ENCODE measurements around the gene GRK6.

GRK6 gene

DNA sequence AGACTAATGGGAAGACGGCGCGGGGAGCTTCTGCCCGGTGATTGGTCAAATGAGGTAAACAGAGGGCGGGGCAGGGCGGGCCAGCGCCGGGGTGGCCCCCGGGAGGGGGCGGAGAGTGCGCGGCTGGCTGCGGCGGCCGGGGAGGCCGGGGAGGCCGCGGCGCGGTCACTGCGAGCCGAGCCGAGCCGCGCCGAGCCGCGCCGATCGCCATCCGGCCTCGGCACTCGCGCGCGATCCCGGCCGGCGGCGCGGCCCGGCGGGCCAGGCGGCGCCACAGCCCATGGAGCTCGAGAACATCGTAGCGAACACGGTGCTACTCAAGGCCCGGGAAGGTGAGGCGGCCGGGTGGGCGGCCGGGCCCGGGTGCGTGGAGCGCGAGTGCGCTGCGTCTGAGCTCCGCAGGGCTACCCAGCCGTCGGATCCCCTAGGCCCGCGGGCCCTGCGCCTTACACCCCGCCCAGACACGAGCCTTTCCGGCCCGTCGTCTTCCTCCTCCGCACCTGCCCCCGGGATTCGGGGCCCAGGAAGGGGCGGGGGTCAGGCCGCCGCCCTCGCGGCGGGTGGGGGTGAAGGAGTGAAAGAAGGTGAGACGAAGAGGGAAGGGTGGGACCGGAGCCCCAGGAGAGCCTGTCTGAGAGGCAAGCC, at the start of gene GRK6:
GRK6 (plus strand) TSS at position 111 of the 645 bp plus-strand sequence; CDS start at position 281, 170 bp downstream.
- no peak for FAIRE-seq

DNA sequence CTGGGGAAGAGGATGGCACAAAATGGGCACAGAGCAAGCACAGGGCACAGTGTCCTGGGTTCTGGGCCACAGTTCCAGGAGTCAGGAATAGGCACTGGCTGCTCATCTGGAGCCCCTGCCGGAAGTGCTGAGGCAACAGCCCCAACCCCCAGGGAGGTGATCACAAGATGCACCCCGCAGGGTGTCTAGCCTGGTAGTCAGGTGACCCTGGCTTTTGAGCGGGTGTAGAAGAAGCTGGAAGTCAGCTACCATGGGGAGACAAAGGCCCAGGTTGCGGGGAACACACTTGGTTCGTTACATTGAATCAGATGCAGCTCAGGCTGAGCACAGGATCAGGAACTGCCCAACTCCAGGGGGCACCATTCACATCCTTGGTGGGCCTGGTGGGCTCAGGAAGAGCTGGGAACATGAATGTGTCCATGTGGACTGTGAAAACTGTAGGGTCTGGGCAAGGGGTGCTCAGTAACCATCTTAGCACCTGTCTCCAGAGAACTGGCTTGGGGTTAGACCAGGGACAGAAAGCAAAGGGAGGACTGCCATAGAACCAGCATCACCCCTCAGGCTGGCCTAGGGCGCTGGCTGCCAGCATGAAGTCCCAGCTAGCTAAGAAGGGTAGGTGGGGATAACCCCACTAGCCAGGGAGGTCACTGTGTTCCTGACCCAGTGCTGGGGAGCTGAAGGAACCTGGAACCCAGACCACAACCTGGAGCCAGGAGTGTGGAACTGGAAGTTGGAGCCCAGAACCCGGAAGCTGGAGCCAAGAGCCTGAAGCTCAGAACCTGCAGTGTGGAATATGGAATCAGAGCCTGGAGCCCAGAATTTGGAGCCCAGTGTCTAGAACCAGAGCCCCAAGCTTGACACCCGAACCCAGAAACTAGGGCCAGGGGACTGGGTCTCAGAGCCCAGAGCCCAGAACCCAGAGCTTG, 48.4 kb upstream of the GRK6 start:
- FAIRE-seq: no peak

DNA sequence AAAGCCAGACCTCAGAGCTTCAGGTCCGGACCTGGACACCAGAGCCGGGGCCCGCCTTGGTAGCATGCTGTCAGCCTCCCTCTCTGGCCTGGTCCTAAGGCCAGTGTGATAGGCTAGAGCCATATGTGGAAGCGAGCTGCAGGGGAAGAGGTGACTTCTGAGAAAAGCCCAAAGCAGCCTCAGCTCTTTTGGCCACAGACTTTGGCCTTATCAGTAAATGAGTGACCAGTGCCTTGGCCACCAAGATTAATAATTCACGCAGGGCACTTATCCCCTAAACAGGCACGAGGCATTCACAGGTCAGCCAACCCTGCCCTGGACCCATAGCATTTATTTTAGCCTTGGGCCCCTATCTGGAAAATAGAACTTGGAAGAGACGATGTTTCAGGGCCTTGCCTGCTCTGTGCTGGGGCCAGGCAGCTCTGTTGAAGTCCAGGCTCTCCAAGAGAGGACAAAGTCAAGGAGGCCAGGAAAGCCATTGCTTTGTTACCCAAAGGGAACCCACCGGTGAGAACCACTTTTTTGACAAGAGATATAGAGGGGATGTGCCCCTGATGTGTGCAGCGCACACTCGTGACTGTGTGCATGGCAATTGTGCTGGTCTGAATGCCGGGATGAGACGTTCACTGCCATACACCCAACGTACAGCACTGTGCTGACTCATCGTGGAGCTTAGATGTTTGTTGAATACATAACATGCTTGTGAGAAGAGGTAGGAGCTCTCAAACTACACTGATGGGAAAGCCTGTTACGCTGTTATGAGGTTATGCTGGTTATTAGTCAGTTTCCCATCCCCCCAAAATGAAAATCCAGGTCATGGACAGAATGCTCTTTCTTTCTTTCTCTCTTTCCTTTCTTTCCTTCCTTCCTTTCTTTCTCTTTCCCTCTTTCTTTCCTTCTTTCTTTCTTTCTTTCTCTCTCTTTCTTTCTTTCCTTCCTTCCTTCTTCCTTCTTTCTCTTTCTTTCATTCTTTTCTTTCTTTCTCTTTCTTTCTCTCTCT, 47.3 kb upstream of the GRK6 start:
- no peak for FAIRE-seq

DNA sequence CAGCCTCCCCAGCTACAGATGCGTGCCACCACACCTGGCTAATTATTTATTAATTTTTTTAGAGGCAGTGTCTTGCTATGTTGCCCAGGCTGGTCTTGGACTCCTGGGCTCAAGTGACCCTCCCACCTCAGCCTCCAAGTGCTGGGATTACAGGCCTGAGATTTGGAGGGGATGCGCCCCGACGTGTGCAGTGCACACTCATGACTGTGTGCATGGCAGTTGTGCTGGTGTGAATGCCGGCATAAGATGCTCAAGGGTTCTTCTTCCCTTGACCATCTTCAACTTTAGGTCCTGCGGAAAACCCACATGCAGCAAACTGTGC, 45.7 kb upstream of the GRK6 start:
- FAIRE-seq: no peak

DNA sequence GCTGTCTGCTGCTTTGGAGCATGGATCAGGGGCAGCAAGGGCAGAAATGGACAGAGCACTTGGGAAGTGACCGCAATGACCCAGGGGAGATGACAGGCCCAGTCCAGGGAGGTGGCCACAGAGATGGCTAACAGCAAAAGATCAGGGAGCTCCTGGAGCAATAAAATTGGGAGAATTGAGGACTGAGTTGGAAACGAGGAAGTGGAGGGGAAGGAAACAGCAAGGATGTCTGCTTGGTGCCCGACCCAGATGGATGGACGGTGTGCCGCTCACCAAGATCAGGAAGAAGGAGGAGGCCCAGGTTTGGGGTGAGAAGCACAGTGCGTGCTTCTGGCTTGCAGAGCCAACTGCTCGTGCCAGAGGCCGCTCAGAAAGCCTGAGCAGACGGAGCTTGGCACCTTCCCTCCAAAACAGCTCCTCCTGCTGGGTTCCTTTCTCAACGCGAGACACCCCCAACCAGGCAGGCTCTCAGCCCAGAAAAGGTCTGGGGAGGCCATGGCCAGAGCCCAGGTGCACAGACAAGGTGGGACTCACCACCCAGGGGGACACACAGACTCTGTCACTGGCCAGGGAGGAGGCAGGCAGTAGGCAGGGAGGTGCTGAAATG, 44.0 kb upstream of the GRK6 start:
- no peak for FAIRE-seq

DNA sequence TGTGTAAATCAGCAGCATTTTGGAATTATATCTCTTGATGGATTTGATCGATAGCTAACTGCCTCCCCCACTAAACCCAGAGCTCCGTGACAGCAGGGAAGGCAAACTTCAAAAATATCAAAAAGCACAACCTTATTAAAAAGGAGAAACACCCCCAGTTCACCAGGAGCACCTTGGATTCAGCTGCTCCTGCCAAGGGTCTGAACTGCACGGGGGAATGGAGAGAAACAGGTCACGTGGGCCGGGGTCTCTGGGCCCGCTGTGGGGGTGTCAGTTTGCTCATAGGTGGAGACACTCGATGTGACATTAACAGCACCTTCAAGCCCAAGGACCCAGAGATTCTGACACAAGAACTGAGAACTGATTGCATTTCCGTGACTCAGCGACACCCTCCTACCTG, 43.3 kb upstream of the GRK6 start:
- FAIRE-seq: no peak

DNA sequence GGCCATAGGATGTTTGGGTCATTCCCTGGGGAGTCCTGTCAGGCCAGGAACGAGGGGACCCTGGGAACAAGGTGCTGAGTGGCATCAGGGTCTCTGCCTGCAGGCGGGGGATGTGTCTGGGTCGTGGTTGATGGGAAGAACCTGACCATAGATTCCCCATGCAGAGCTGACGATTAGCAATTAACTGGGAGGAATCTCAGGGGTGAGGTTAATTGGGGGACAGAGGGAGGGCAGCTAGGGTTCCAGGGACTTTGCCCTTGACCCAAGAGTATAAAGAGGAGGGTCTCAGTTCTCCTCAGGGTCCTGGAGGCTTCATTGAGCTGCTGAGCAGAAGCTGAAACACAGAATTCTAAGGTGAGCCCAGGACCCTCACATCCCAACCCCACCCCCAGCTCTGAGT, 42.3 kb upstream of the GRK6 start, which contains the start of gene SLC34A1:
SLC34A1 (plus strand) TSS at position 301 of the 400 bp plus-strand sequence. CDS start 1,308 bp downstream, outside the sequence.
- FAIRE-seq: no peak

DNA sequence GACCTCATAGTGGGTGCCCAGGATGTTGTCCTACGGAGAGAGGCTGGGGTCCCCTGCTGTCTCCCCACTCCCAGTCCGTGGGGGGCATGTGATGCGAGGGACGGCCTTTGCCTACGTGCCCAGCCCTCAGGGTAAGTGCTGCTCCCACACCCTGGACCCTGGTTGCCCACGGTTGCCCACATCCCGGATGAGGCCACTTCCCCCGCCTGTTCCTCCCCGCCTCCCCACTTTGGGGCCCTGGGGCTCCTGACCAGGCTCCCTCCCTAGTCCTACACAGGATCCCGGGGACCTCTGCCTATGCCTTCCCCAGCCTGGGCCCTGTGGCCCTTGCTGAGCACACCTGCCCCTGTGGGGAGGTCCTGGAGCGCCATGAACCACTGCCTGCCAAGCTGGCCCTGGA, 40.8 kb upstream of the GRK6 start:
- FAIRE-seq: no peak

DNA sequence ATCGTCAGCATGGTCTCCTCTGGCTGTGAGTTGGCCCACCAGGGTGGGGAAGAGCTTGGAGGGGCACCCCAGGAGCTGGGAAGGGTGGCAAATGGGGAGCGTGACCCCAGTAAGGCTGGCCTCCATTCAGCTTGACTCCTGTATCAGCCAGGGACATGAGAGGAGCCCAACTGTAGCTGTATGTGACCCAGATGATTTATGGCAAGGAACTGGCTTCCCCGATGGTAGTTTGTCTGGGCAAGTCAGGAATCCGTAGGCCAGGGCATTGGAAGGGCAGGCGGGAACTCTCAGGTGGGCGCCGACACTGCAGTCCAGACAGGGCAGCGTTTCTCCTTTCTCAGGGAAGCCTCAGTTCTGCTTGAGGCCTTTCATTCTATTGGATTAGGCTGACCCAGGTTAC, 39.9 kb upstream of the GRK6 start:
- FAIRE-seq: no peak

DNA sequence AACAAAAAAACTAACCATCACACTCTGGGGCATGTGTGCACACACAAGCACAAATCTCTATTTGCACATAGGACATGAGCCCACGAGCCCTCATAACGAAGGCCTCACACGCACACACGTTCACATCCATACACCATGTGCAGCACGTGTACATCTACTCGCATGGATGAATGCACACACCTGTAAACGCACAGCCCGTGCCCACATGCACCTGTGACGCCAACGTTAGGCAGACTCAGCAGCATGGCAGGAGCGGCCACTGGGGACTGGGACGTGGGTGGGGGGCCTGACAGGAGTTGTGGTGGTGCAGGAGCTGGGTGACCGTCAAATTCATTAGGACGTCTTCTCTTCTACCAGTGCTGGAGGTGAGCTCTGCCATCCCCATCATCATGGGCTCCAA, 39.1 kb upstream of the GRK6 start:
- FAIRE-seq: no peak

DNA sequence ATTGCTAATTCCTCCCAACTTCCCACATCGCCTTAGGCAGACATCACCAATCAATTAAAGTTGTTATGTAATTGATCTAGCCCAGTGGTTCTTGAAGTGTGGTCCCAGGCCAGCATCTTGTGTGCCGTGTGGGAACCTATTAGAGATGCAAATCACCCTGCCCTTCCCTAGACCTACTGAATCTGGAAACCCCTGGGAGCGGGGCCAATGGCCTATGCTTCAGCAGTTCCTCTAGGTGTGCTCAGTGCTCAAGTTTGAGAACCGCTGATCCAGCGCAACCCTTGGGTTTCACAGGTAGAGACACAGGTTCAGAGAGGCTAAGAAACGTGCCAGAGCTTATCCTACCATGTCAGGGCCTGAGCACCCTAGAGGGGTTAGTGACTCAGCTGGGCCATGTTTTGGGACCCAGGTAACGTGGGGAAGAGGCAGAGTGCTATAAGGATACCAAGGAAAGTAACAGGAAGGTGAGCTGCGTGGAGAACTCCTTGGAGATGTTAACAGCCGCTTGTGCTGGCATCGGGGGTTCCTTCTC, 37.9 kb upstream of the GRK6 start:
- no peak for FAIRE-seq

DNA sequence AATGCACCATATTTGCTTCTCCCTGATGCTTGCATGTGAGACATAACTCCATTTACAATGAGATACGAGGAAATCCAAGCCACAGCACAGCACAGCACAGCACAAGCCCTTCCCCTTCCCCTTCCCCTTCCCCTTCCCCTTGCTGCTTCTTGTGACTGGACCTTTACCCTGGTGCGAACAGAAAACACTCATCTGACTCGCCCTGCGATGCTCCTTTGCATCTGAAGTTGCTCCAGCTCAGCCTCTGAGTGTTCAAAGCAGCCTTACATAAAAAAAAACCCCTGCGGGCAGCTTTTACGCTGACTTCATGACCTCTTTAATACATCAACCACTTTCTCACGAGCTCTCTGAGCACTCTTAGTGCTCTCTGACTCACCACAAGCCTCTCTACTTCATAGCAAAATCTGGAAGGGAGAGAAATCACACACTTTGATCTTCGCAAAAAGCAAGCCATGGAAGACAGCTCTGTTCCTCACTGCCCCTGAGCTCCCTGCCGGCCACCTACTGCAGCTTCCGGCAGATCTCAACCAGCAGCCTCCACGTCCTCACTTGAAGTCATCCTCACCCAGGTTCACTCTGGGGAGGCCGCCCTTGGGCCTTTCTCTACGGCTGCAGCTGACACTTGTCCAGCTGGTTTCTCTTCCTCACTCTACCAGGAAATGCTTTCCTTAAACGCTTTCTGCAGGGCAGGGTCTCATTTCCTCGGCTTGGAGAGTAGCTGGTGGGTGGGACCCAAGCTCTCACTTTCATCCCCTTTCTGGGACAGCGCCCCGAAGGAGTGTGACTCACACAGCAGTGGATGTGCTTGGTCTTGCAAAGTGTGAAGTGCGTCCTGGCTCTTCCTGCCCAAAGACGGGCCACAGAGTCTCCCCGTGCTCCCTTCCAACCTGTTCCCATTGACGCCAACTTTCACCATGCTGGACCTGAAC, 37.0 kb upstream of the GRK6 start:
- no peak for FAIRE-seq

DNA sequence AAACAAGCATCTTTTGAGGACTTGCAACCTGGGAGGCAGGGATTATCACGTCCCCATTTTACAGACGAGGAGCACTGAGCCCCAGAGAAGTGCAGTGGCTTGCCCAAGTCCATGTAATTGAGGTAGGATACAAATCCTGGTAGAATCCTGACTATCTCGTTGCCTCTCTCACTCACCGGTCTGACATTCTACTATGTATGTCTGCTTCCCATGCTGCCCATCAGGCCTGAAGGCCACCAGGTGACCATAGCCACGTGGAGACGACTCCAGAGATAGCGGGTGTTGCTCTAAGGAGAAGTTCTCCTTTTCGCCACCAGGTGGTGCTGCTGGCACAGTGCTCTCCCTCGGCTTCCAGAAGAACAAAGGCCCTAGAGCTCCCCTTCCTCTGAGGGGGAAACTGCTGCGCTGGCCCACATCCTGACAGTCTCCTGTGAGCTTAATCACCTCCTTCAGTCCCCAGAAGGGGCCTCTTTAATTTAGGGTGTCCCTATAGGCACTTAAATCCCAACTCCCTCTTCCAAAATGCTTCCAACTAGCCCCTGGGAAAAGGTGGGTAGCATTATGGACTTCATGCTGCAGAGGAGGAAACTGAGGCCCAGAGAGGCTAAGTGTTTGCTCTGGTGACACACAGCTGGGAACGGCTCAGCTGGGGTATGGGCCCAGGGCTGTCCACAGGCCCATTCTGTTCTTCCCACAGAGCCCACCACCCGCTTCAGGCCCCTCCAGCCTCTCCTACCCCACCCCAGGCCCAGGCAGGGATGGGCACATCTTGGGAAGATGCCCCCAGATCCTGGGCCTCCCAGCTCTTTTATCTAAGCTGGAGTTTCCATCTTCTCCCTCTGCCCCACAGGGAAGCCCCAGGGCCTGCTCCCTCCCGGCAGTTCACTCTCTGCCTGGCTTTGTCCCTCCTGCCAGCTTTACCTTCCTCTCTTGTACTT, 35.8 kb upstream of the GRK6 start:
- no peak for FAIRE-seq

DNA sequence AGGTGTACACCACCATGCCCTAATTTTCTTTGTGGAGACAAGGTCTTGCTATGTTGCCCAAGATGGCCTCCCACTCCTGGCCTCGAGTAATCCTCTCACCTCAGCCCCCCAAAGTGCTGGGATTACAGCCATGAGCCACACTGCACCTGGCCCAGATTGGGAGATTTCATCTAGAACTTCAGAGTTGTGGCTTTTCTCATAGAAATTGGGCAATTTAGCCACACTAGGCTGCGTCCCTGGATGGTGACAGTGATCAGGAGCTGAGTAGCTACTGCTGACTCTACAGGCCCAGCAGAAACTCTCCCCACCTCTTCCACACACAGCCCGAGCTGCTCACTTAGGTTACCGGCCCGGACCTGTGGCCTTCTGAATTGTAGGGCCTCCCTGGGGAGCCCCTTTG, 33.7 kb upstream of the GRK6 start:
- no peak for FAIRE-seq

DNA sequence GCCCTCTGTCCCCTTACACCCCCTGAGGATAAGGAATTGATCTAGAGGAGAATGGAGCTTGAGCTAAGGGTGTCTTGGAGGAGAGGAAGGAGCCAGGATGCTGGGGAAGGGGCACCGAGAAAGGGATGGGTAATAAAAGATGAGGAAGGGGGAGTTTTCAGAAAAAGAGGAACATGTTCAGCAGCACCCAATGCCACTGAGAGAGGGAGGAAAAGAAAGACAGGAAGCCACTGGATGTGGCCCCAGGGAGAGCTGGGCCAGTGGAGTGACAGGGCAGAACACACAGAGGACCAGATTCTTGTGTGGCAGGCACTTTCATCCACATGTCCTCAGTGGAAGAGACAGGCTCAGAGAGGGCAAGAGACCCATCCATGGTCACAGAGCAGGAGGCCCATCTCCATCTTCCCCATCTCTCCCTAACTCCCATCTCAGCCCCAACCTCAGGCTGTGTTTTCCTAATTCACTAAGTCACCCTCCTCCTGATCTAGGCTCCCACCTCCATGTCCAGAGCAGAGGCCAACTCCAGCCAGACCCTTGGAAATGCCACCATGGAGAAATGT, 33.2 kb upstream of the GRK6 start:
- FAIRE-seq: no peak

DNA sequence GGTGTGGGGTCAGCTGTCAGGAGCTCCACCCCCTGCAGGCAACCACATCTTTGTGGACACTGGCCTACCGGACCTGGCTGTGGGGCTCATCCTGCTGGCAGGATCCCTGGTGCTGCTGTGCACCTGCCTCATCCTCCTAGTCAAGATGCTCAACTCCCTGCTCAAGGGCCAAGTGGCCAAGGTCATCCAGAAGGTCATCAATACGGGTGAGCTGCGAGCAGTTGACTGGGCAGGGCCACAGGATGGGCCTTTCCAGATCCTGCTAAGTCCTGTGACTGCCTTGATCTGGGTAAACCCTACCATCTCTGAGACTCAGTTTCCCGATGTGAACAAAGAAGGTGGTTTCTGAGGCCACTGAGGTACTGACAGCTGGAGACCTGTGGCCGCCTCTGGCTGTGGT, 32.5 kb upstream of the GRK6 start:
- FAIRE-seq: no peak

DNA sequence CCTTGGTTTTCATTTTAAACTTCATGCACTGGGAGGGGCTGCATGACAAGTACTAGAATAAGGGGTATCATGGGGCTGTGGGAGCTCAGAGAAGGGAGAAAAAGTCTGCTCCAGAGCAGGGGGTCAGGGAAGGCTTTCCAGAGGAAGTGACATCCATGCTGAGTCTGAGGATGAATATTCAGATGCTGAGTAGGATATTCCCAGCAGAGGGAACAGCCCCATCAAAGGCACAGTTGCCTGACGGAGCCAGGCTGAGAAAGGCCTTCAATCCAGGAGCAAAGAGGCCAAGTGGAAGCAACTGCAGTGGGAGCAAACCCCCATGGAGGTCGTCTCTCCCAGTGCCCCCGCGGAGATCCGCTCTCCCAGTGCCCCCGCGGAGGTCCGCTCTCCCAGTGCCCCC, 30.4 kb upstream of the GRK6 start:
- FAIRE-seq: no peak

DNA sequence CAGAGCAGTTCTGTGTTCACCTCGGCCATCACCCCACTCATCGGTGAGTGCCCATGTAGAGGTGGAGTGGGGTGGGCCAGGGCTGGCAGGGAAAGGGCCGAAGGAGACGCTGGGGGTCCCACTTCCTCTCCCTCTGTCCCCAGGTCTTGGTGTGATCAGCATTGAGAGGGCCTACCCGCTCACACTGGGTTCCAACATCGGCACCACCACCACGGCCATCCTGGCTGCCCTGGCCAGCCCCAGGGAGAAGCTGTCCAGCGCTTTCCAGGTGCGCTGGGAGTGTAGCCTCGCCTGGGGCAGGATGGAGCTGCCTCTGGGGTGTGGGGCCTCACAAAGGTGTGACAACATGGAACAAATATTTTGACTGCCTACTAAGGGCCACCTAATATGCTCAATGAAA, 29.7 kb upstream of the GRK6 start:
- FAIRE-seq: no peak

DNA sequence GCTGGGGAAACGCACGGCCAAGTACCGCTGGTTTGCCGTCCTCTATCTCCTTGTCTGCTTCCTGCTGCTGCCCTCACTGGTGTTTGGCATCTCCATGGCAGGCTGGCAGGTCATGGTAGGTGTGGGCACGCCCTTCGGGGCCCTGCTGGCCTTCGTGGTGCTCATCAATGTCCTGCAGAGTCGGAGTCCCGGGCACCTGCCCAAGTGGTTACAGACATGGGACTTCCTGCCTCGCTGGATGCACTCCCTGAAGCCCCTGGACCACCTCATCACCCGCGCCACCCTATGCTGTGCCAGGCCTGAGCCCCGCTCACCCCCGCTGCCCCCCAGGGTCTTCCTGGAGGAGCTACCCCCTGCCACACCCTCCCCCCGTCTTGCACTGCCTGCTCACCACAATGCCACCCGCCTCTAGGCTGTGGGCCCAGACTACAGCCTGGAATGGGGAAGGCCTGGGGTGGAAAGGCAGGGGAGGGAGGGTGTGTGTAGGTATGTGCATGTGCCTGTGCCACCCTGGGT, 28.5 kb upstream of the GRK6 start:
- FAIRE-seq: no peak

Data from TTC549 (cell line).